ENCODE measurements around the gene METTL9. TPM values are rescaled to one million over a fixed set of nuclear protein-coding genes. Genes with fewer than 3 reads are reported as not detected.

Gene METTL9
- total and polyA plus RNA-seq, 2 of the 4 experiments (the other 2 are of a cell fraction): 54.8 to 95.5 TPM

DNA sequence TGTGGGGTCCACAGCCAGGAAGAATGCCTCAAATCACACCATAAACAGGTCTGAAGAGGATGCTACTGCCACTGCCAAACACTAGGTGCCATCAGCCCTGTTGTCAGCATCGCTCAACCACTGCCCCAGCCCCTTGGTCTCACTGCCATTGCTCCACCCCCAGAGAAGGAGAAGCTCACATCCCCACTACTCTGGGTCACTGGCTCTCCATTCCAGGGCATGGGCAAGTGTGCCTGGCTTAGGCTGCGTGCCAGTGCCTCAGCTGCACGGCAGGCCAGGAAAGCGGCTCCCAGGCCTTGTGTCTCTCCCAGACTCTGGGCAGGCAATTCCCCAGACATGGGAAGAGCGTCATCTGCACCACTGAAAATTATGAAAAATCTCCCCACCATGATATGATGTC, 54.2 kb downstream of the METTL9 start:
- Histone ChIP-seq H2AFZ (replicated peaks; ENCODE audit: low read length, poor library complexity) (no peak overlapping the region), H4K5ac (ENCODE audit: low read depth, low read length) (no peak overlapping the region), H2BK5ac (ENCODE audit: low read depth, low read length, poor library complexity, severe bottlenecking) (no peak overlapping the region), H2AK9ac (replicated peaks; ENCODE audit: low read depth, low read length, poor library complexity) (no peak overlapping the region), H4K91ac (ENCODE audit: insufficient read depth, low read depth, low read length) (no peak overlapping the region), H3K27me3 (ENCODE audit: control insufficient read depth, insufficient read depth, low read length) (no peaks in the 10 kb centered on the region), H4K20me1 (ENCODE audit: insufficient read depth, low read length) (no peaks in the 10 kb centered on the region), H3K14ac (replicated peaks; ENCODE audit: low read depth, low read length) (no peak overlapping the region), H3K9ac (ENCODE audit: low read depth, low read length) (no peak overlapping the region), H3K27ac (ENCODE audit: insufficient read depth, low read length) (no peak overlapping the region), H2AK5ac (ENCODE audit: low read depth, low read length) (no peak overlapping the region), H2BK20ac (ENCODE audit: low read depth, low read length) (no peak overlapping the region), H3K79me1 (ENCODE audit: low read depth in 1 of 2, low read length in 2 of 2) (peaks cover 14 to 21% of the 10 kb centered on the region in 2 experiments), H3K4me2 (ENCODE audit: low read depth, low read length) (no peak overlapping the region), H3K36me3 (ENCODE audit: control insufficient read depth, insufficient read depth, low read length) (peaks cover 6% of the 10 kb centered on the region), H3K9me3 (ENCODE audit: control insufficient read depth, insufficient read depth, low read length) (no peaks in the 10 kb centered on the region), H3K4ac (ENCODE audit: low read depth, low read length) (no peak overlapping the region), H3K9me1 (ENCODE audit: insufficient read depth, low read length) (no peaks in the 10 kb centered on the region), H2BK15ac (ENCODE audit: low read depth, low read length) (no peak overlapping the region), H3K18ac (ENCODE audit: low read depth, low read length) (no peak overlapping the region), H2BK120ac (ENCODE audit: low read depth, low read length) (no peak overlapping the region), H3K4me3 (ENCODE audit: insufficient read depth, low read depth, low read length) (no peak overlapping the region), H4K8ac (ENCODE audit: low read depth in 2 of 2, low read length in 2 of 2) (no peak overlapping the region), H3K56ac (ENCODE audit: extremely low read depth, insufficient read depth, low read length) (no peak overlapping the region), H3K23ac (ENCODE audit: low read depth, low read length) (no peak overlapping the region), H3K4me1 (ENCODE audit: control insufficient read depth, insufficient read depth, low read length) (no peaks in the 10 kb centered on the region; the same call in 1 of the 2 replicates)
- TF ChIP-seq, protein P1, sequence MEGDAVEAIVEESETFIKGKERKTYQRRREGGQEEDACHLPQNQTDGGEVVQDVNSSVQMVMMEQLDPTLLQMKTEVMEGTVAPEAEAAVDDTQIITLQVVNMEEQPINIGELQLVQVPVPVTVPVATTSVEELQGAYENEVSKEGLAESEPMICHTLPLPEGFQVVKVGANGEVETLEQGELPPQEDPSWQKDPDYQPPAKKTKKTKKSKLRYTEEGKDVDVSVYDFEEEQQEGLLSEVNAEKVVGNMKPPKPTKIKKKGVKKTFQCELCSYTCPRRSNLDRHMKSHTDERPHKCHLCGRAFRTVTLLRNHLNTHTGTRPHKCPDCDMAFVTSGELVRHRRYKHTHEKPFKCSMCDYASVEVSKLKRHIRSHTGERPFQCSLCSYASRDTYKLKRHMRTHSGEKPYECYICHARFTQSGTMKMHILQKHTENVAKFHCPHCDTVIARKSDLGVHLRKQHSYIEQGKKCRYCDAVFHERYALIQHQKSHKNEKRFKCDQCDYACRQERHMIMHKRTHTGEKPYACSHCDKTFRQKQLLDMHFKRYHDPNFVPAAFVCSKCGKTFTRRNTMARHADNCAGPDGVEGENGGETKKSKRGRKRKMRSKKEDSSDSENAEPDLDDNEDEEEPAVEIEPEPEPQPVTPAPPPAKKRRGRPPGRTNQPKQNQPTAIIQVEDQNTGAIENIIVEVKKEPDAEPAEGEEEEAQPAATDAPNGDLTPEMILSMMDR (conservative IDR thresholded peaks at IDR 0.05; ENCODE audit: low read depth, low read length): no peak
- TF ChIP-seq FOS (IDR thresholded peaks at IDR 0.05; ENCODE audit: low read depth, low read length) (no peak), NFE2L2 (IDR thresholded peaks at IDR 0.05; ENCODE audit: low read depth, low read length) (no peak), SMC3 (IDR thresholded peaks at IDR 0.05; ENCODE audit: low read depth, low read length) (no peak), MAZ (IDR thresholded peaks at IDR 0.05; ENCODE audit: borderline replicate concordance, low read depth, low read length) (no peak), RFX5 (IDR thresholded peaks at IDR 0.05; ENCODE audit: low read depth, low read length) (no peak), POLR2A (IDR thresholded peaks at IDR 0.05; ENCODE audit: low read depth, low read length) (no peak), CHD1 (IDR thresholded peaks at IDR 0.05; ENCODE audit: low read depth, low read length) (no peak), MXI1 (IDR thresholded peaks at IDR 0.05; ENCODE audit: borderline replicate concordance, low read depth, low read length) (no peak), BHLHE40 (IDR thresholded peaks at IDR 0.05; ENCODE audit: low read depth, low read length) (no peak), MAFK (IDR thresholded peaks at IDR 0.05; ENCODE audit: low read depth, low read length) (no peak), CEBPB (IDR thresholded peaks at IDR 0.05; ENCODE audit: low read depth, low read length) (no peak), RAD21 (IDR thresholded peaks at IDR 0.05; ENCODE audit: low read length) (no peak), RCOR1 (IDR thresholded peaks at IDR 0.05; ENCODE audit: insufficient replicate concordance, low read length) (no peak)
- TF ChIP-seq, protein P2, sequence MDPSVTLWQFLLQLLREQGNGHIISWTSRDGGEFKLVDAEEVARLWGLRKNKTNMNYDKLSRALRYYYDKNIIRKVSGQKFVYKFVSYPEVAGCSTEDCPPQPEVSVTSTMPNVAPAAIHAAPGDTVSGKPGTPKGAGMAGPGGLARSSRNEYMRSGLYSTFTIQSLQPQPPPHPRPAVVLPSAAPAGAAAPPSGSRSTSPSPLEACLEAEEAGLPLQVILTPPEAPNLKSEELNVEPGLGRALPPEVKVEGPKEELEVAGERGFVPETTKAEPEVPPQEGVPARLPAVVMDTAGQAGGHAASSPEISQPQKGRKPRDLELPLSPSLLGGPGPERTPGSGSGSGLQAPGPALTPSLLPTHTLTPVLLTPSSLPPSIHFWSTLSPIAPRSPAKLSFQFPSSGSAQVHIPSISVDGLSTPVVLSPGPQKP (IDR thresholded peaks at IDR 0.05; ENCODE audit: borderline replicate concordance, low read depth, low read length): no peak
- TF ChIP-seq, protein P3, sequence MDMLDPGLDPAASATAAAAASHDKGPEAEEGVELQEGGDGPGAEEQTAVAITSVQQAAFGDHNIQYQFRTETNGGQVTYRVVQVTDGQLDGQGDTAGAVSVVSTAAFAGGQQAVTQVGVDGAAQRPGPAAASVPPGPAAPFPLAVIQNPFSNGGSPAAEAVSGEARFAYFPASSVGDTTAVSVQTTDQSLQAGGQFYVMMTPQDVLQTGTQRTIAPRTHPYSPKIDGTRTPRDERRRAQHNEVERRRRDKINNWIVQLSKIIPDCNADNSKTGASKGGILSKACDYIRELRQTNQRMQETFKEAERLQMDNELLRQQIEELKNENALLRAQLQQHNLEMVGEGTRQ (IDR thresholded peaks at IDR 0.05; ENCODE audit: low read depth, low read length): no peak
- in situ Hi-C loops (cut with MboI; ENCODE audit: low sequenced_read_pairs) (loop anchor here (10.0 kb wide), 1 partner anchor 59 kb away; the partner anchor contains the start of gene METTL9), intact Hi-C loops (cut with micrococcal nuclease) (no loop called here), dilution Hi-C loops (cut with HindIII; ENCODE audit: low sequenced_read_pairs, unreplicated experiment) (no loop called here)
- ChIA-PET CTCF (no interaction called here), POLR2A (ENCODE audit: unreplicated experiment) (no interaction called here)
- WGBS, 2 experiments (ENCODE audit: extremely low coverage in 2 of 2, insufficient read length in 1 of 2): 100% methylated on average over 1 of the region's 5 CpGs; no CpG with 5 or more reads in 1 of the 2 experiments
- no TSS peak for BruUV-seq (replicated peaks)
- DNase-seq (no peak), ATAC-seq (ENCODE audit: low read depth) (no peak)
